ENCODE data around the gene DMRT1.
"Not testable (repeated sequence)": the region's sequence is repeated elsewhere in the genome, so short reads cannot be mapped to it uniquely, and the experiment has no call there.

Gene DMRT1

DNA sequence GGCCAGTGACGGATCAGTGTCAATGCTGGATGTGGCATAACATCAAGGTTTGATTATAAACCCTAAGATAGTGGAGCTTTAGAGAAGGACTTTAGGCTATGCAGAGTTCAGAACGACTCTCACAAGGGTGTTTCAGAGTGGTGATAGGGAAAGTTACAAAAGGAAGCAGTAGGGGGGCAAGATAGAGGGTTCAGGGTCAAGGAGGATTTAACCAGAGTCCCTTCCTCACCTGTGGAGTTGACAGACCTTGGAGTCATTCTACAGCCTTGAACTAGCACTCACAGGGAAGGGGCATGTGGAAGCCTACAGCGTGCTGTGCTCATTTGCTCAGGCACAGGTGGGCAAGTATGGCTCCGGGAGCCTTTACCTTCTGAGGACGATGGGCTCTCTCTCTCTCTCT, 7.9 kb downstream of the DMRT1 start:
- ATAC-seq (ENCODE audit: low read depth) (no peak), DNase-seq (ENCODE audit: low spot score) (no peak)
- no peak overlapping the region for H3K4me3 ChIP-seq (ENCODE audit: severe bottlenecking)
- H3K9me3 ChIP-seq (ENCODE audit: severe bottlenecking), result no peaks in the 10 kb centered on the region
- no peak overlapping the region for H3K27ac ChIP-seq (ENCODE audit: poor library complexity, severe bottlenecking)
- peaks cover 7% of the 10 kb centered on the region for H3K27me3 ChIP-seq (ENCODE audit: insufficient read depth, poor library complexity, severe bottlenecking)
- no peaks in the 10 kb centered on the region for H3K36me3 ChIP-seq (ENCODE audit: low read depth)
- TF ChIP-seq, protein P1, sequence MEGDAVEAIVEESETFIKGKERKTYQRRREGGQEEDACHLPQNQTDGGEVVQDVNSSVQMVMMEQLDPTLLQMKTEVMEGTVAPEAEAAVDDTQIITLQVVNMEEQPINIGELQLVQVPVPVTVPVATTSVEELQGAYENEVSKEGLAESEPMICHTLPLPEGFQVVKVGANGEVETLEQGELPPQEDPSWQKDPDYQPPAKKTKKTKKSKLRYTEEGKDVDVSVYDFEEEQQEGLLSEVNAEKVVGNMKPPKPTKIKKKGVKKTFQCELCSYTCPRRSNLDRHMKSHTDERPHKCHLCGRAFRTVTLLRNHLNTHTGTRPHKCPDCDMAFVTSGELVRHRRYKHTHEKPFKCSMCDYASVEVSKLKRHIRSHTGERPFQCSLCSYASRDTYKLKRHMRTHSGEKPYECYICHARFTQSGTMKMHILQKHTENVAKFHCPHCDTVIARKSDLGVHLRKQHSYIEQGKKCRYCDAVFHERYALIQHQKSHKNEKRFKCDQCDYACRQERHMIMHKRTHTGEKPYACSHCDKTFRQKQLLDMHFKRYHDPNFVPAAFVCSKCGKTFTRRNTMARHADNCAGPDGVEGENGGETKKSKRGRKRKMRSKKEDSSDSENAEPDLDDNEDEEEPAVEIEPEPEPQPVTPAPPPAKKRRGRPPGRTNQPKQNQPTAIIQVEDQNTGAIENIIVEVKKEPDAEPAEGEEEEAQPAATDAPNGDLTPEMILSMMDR (IDR thresholded peaks at IDR 0.05; ENCODE audit: poor library complexity, severe bottlenecking), result no peak
- H3K4me1 ChIP-seq (ENCODE audit: insufficient read depth, poor library complexity, severe bottlenecking), result no peaks in the 10 kb centered on the region

DNA sequence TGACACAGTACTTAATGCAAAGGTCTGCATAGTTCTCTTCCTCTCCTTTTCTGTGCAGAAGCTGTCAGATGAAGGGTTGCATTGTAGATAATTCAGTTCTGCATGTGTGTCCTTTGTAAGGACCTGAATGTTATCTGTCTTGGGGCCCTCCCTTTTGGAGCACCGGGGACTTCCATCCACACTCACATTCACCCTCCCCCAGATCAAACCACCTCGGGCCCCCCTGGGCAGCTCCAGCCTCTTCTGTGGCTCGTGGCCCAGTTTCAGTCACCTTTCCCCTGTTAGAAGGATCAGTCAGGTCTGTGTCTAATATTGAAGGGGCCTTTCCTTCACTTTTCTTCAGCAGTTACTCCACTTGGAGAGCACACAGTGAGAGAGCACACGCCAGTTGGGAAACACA, 11.0 kb downstream of the DMRT1 start:
- Histone ChIP-seq H3K27me3 (ENCODE audit: insufficient read depth, poor library complexity, severe bottlenecking) (no peaks in the 10 kb centered on the region), H3K4me3 (ENCODE audit: severe bottlenecking) (no peak overlapping the region), H3K36me3 (ENCODE audit: low read depth) (no peaks in the 10 kb centered on the region), H3K27ac (ENCODE audit: poor library complexity, severe bottlenecking) (no peak overlapping the region), H3K4me1 (ENCODE audit: insufficient read depth, poor library complexity, severe bottlenecking) (no peaks in the 10 kb centered on the region), H3K9me3 (ENCODE audit: severe bottlenecking) (no peaks in the 10 kb centered on the region)
- DNase-seq (ENCODE audit: low spot score) (no peak), ATAC-seq (ENCODE audit: low read depth) (no peak)
- TF ChIP-seq, protein P1 (IDR thresholded peaks at IDR 0.05; ENCODE audit: poor library complexity, severe bottlenecking), result no peak

DNA sequence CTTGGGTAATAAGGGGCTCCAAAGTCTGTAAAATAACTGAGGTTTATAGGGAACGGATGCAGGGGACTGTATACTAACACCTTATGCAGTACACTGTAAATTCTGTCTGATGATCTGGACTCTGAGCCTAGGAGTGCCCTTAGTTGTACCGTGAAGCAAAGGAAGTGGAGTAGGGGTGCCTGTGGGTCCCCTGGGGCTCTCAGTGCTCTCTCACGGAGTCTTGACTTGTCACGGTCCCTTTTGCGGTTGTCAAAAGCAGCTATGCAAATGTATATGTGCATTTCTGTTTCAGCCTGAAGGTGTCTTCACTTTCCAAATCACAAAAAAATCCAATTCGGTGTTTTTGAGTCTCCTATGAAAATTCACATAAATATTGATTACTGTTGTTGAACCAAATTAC, 17.8 kb downstream of the DMRT1 start:
- DNase-seq (ENCODE audit: low spot score) (no peak), ATAC-seq (ENCODE audit: low read depth) (no peak)
- Histone ChIP-seq H3K4me3 (ENCODE audit: severe bottlenecking) (no peak overlapping the region), H3K36me3 (ENCODE audit: low read depth) (no peaks in the 10 kb centered on the region), H3K9me3 (ENCODE audit: severe bottlenecking) (no peaks in the 10 kb centered on the region), H3K27ac (ENCODE audit: poor library complexity, severe bottlenecking) (no peak overlapping the region), H3K27me3 (ENCODE audit: insufficient read depth, poor library complexity, severe bottlenecking) (no peaks in the 10 kb centered on the region), H3K4me1 (ENCODE audit: insufficient read depth, poor library complexity, severe bottlenecking) (no peaks in the 10 kb centered on the region)
- TF ChIP-seq, protein P1 (IDR thresholded peaks at IDR 0.05; ENCODE audit: poor library complexity, severe bottlenecking), result no peak

DNA sequence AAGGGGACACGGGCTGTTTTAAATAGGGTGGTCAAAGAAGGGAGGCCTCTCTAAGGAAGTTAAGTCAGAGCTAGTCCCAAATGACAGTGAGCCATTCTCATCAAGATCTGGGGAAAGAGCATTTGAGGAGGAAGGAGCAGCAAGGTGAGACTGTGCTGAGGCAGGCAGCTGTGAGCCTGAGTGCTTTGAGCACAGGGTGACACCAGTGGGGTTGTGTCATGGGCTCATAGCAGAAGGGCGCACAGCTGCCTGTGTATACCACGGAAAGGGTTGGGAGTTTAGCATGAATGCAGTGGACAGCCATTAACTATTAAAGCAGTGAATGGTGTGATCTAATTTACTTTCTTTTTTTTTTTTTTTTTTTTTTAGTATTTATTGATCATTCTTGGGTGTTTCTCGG, 19.2 kb downstream of the DMRT1 start:
- Histone ChIP-seq H3K27ac (ENCODE audit: poor library complexity, severe bottlenecking) (no peak overlapping the region), H3K9me3 (ENCODE audit: severe bottlenecking) (no peaks in the 10 kb centered on the region), H3K27me3 (ENCODE audit: insufficient read depth, poor library complexity, severe bottlenecking) (no peaks in the 10 kb centered on the region), H3K36me3 (ENCODE audit: low read depth) (no peaks in the 10 kb centered on the region), H3K4me3 (ENCODE audit: severe bottlenecking) (no peak overlapping the region), H3K4me1 (ENCODE audit: insufficient read depth, poor library complexity, severe bottlenecking) (no peaks in the 10 kb centered on the region)
- ATAC-seq (ENCODE audit: low read depth) (no peak), DNase-seq (ENCODE audit: low spot score) (no peak)
- TF ChIP-seq, protein P1 (IDR thresholded peaks at IDR 0.05; ENCODE audit: poor library complexity, severe bottlenecking), result no peak

DNA sequence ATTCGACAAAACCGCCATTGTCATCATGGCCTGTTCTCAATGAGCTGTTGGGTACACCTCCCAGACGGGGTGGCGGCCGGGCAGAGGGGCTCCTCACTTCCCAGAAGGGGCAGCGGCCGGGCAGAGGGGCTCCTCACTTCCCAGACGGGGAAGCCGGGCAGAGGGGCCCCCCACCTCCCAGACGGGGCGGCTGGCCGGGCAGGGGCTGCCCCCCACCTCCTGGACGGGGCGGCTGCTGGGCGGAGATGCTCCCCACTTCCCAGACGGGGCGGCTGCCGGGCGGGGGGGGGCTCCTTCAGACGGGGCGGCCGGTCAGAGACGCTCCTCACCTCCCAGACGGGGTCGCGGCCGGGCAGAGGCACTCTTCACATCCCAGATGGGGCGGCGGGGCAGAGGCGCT, 20.0 kb downstream of the DMRT1 start:
- H3K27ac ChIP-seq (ENCODE audit: poor library complexity, severe bottlenecking); DNase-seq (ENCODE audit: low spot score); H3K4me3 ChIP-seq (ENCODE audit: severe bottlenecking); H3K9me3 ChIP-seq (ENCODE audit: severe bottlenecking); H3K4me1 ChIP-seq (ENCODE audit: insufficient read depth, poor library complexity, severe bottlenecking); ATAC-seq (ENCODE audit: low read depth); H3K36me3 ChIP-seq (ENCODE audit: low read depth); H3K27me3 ChIP-seq (ENCODE audit: insufficient read depth, poor library complexity, severe bottlenecking): not testable (repeated sequence)
